Forelimb muscle (tissue), 1 donor: Measurements from ENCODE around the gene ENO2. TPM values are rescaled to one million over a fixed set of nuclear protein-coding genes. Genes with fewer than 3 reads are reported as not detected.

Experiments used
- DNase-seq: peaks from one replicate; pipeline ENCODE4 v3.0.0-alpha.2; 2013; ENCODE audit warnings: low read depth
- polyA plus RNA-seq: library from polyadenylated mRNA; unstranded; fragments of 120-200 nt; gene quantifications from one replicate; pipeline ENCODE4 v1.2.1, GENCODE V29; 2013; ENCODE audit not compliant: insufficient read length

The ENO2 gene
- polyA plus RNA-seq, 1 donor = 6.1 TPM

GRCh38 chr12:6912164-6912935 is 2.0 kb upstream of the ENO2 start:
- no peak for DNase-seq

GRCh38 chr12:6914947-6915788 is 788 bp downstream of the ENO2 start:
- DNase-seq = no peak

GRCh38 chr12:6915789-6916285 is 1.5 kb downstream of the ENO2 start:
- DNase-seq = no peak

- DNase-seq = no peak
Observed at GRCh38 chr12:6916426-6917200, 2.2 kb downstream of the ENO2 start.

GRCh38 chr12:6917491-6918231 is 3.3 kb downstream of the ENO2 start:
- no peak for DNase-seq

GRCh38 chr12:6919588-6919987 is 5.2 kb downstream of the ENO2 start:
- DNase-seq = no peak

GRCh38 chr12:6921539-6921938 is 7.2 kb downstream of the ENO2 start:
- DNase-seq = no peak

- no peak for DNase-seq
Observed at GRCh38 chr12:6921996-6922946, 7.9 kb downstream of the ENO2 start.

- no peak for DNase-seq
Observed at GRCh38 chr12:6923003-6923732, 8.8 kb downstream of the ENO2 start.

- no peak for DNase-seq
Observed at GRCh38 chr12:6923851-6924250, 9.5 kb downstream of the ENO2 start.

- no peak for DNase-seq
Observed at GRCh38 chr12:6925239-6925539, 10.8 kb downstream of the ENO2 start.

- DNase-seq = no peak
Observed at GRCh38 chr12:6925540-6926279, 11.3 kb downstream of the ENO2 start.

- peak; percentile 81 for DNase-seq
Observed at GRCh38 chr12:6927379-6928021, 13.1 kb downstream of the ENO2 start, which contains the start of gene ATN1. ATN1 (plus strand) TSS chr12:6927959; CDS start chr12:6934002, 6,043 bp downstream.

- DNase-seq = no peak
Observed at GRCh38 chr12:6928022-6928702, 13.8 kb downstream of the ENO2 start.

GRCh38 chr12:6928703-6929407 is 14.5 kb downstream of the ENO2 start:
- no peak for DNase-seq

GRCh38 chr12:6929466-6930452 is 15.4 kb downstream of the ENO2 start:
- DNase-seq = no peak
